ENCODE data around the gene IPP.

IPP gene

DNA sequence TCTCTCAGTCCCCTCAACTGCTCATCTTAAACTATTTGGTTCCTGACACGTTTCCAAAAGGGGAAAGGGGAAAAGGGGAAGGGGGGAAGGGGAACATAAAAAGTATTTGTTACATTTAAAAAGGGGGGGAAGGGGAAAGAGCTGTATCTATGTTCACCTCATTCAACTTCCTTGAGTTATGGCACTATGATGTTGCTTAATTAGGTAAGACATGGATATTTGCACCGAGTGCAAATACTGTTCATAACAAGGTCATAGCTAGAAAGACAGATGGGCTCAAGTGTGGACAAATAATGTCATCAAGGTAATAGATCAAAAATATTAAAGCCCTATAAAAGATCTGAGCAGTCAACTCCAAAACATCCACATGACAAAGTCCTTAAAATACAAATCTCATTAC, 90.1 kb downstream of the IPP start:
- TF ChIP-seq ZFX (IDR thresholded peaks at IDR 0.05), result no peak
- TF ChIP-seq, protein P1, sequence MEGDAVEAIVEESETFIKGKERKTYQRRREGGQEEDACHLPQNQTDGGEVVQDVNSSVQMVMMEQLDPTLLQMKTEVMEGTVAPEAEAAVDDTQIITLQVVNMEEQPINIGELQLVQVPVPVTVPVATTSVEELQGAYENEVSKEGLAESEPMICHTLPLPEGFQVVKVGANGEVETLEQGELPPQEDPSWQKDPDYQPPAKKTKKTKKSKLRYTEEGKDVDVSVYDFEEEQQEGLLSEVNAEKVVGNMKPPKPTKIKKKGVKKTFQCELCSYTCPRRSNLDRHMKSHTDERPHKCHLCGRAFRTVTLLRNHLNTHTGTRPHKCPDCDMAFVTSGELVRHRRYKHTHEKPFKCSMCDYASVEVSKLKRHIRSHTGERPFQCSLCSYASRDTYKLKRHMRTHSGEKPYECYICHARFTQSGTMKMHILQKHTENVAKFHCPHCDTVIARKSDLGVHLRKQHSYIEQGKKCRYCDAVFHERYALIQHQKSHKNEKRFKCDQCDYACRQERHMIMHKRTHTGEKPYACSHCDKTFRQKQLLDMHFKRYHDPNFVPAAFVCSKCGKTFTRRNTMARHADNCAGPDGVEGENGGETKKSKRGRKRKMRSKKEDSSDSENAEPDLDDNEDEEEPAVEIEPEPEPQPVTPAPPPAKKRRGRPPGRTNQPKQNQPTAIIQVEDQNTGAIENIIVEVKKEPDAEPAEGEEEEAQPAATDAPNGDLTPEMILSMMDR (conservative IDR thresholded peaks at IDR 0.05), result no peak
- H3K27ac ChIP-seq, result no peak overlapping the region

- H3K27ac ChIP-seq, result no peak overlapping the region
- TF ChIP-seq, protein P1 (conservative IDR thresholded peaks at IDR 0.05), result no peak
- no peak for TF ChIP-seq ZFX (IDR thresholded peaks at IDR 0.05)
These were observed 91.2 kb downstream of the IPP start for GRCh38 chr1:45659222-45659621.

DNA sequence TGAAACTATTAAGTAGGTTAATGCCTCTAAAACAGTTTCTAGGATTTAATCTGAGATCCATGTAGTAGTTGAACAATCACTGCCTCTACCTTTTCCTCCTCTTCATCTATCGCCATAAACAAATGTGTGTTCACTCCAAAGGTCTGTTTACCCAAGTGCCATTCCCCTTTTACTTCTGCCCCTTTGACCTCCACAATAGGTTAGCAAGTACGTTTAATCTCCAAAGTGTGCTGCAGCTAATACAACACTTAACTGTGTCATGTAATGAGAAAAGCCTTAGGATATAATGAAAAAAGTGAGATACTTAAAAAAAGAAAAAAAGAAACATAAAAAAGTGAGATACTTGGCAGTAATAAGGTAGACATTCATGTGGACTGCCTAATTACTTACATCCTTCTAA, 92.3 kb downstream of the IPP start:
- H3K27ac ChIP-seq, result no peak overlapping the region
- TF ChIP-seq, protein P1 (conservative IDR thresholded peaks at IDR 0.05), result no peak
- TF ChIP-seq ZFX (IDR thresholded peaks at IDR 0.05), result no peak

- H3K27ac ChIP-seq, result no peak overlapping the region
- TF ChIP-seq, protein P1 (conservative IDR thresholded peaks at IDR 0.05), result no peak
- TF ChIP-seq ZFX (IDR thresholded peaks at IDR 0.05), result no peak
These were observed 93.8 kb downstream of the IPP start for GRCh38 chr1:45656573-45657226.

- no peak overlapping the region for H3K27ac ChIP-seq
- TF ChIP-seq, protein P1 (conservative IDR thresholded peaks at IDR 0.05), result no peak
- no peak for TF ChIP-seq ZFX (IDR thresholded peaks at IDR 0.05)
These were observed 95.7 kb downstream of the IPP start for GRCh38 chr1:45654540-45655280.
